Brain microvascular endothelial cell (primary cell): ENCODE measurements around the gene GCKR.

Experiments
- DNase-seq: peaks from one replicate; pipeline ENCODE4 v3.0.0-alpha.2; 2020
- H3K27ac ChIP-seq: fragments of 250-450 bp; sonication (Bioruptor Pico); 2 replicates; pipeline ENCODE4 v1.5.1; 2020; ENCODE audit warnings: mild to moderate bottlenecking, moderate library complexity
- H3K27me3 ChIP-seq: fragments of 250-450 bp; sonication (Bioruptor Pico); replicated peaks from 2 replicates; pipeline ENCODE4 v1.5.1; 2020; ENCODE audit warnings: mild to moderate bottlenecking
- H3K36me3 ChIP-seq: fragments of 250-450 bp; sonication (Bioruptor Pico); replicated peaks from 2 replicates; pipeline ENCODE4 v1.5.1; 2020; ENCODE audit warnings: mild to moderate bottlenecking
- H3K4me3 ChIP-seq: 2 replicates; pipeline ENCODE4 v1.5.1; 2011; ENCODE audit warnings: low read depth, mild to moderate bottlenecking, control low read depth, low read length, moderate library complexity
- CTCF ChIP-seq: IDR thresholded peaks from 2 replicates; pipeline ENCODE4 v1.5.1; 2011; ENCODE audit warnings: low read depth, mild to moderate bottlenecking, moderate library complexity, low read length, control low read depth, inconsistent platforms; ENCODE audit errors: missing control alignments
- in situ Hi-C: cut with HindIII; loops from 2 replicates; pipeline ENCODE4 v1.10.0; 2017; ENCODE audit warnings: low sequenced_read_pairs, low pct_ligation_motif_present

Gene GCKR

GRCh38 chr2:27498975-27499374, 2.3 kb downstream of the GCKR start:
- Histone ChIP-seq H3K36me3 (no peaks in the 10 kb centered on the region), H3K27me3 (no peaks in the 10 kb centered on the region), H3K27ac (no peak overlapping the region), H3K4me3 (no peak overlapping the region)
- TF ChIP-seq CTCF: no peak
- no peak for DNase-seq
- in situ Hi-C loops: no loop called here

- Histone ChIP-seq H3K27ac (no peak overlapping the region), H3K27me3 (no peaks in the 10 kb centered on the region), H3K36me3 (no peaks in the 10 kb centered on the region), H3K4me3 (no peak overlapping the region)
- DNase-seq: no peak
- TF ChIP-seq CTCF: no peak
- in situ Hi-C loops: no loop called here
Measured at GRCh38 chr2:27501042-27501441, 4.4 kb downstream of the GCKR start.

GRCh38 chr2:27502142-27502541, 5.5 kb downstream of the GCKR start:
- in situ Hi-C loops: no loop called here
- Histone ChIP-seq H3K27ac (no peak overlapping the region), H3K36me3 (no peaks in the 10 kb centered on the region), H3K27me3 (no peaks in the 10 kb centered on the region), H3K4me3 (no peak overlapping the region)
- no peak for TF ChIP-seq CTCF
- DNase-seq: no peak

- TF ChIP-seq CTCF: no peak
- in situ Hi-C loops: no loop called here
- H3K4me3 ChIP-seq: no peak overlapping the region
Measured at GRCh38 chr2:27506587-27506986, 9.9 kb downstream of the GCKR start.

GRCh38 chr2:27507293-27507692, 10.7 kb downstream of the GCKR start:
- no peak for DNase-seq
- in situ Hi-C loops: no loop called here
- Histone ChIP-seq H3K4me3 (no peak overlapping the region), H3K27ac (no peak overlapping the region), H3K36me3 (no peaks in the 10 kb centered on the region), H3K27me3 (no peaks in the 10 kb centered on the region)
- TF ChIP-seq CTCF: no peak

More at GRCh38 chr2:27506587-27506986, 9.9 kb downstream of the GCKR start:
- H3K27ac ChIP-seq: no peak overlapping the region
- H3K27me3 ChIP-seq: no peaks in the 10 kb centered on the region
- no peaks in the 10 kb centered on the region for H3K36me3 ChIP-seq
- no peak for DNase-seq

- no peak overlapping the region for H3K27ac ChIP-seq
- no peak for TF ChIP-seq CTCF
- H3K4me3 ChIP-seq: no peak overlapping the region
- no peak for DNase-seq
- in situ Hi-C loops: no loop called here
- no peaks in the 10 kb centered on the region for H3K36me3 ChIP-seq
- H3K27me3 ChIP-seq: no peaks in the 10 kb centered on the region
Measured at GRCh38 chr2:27509326-27509725, 12.7 kb downstream of the GCKR start.
